ENCODE results near the gene SMYD2.

Gene SMYD2

GRCh38 chr1:214301526-214301925 is 20.6 kb downstream of the SMYD2 start:
- Mint-ChIP-seq H3K9me3 (no peaks in the 10 kb centered on the region), H3K4me1 (peaks cover 9% of the 10 kb centered on the region), H3K36me3 (peaks cover 9% of the 10 kb centered on the region), H3K27ac (no peak overlapping the region), H3K27me3 (no peaks in the 10 kb centered on the region), H3K4me3 (no peak overlapping the region)
- CTCF ChIA-PET, result interaction anchor here (1.0 to 1.9 kb wide), 3 partner anchors 28 to 40 kb away, joined by 3 to 6 read pairs (median 3); no protein-coding TSS in a partner anchor
- DNase-seq, result no peak

GRCh38 chr1:214303141-214303930 is 22.4 kb downstream of the SMYD2 start:
- Mint-ChIP-seq H3K27me3 (no peaks in the 10 kb centered on the region), H3K36me3 (peaks cover 3% of the 10 kb centered on the region), H3K9me3 (no peaks in the 10 kb centered on the region), H3K4me1 (peaks cover 9% of the 10 kb centered on the region), H3K4me3 (no peak overlapping the region), H3K27ac (no peak overlapping the region)
- CTCF ChIA-PET, result interaction anchor here (1.4 to 2.5 kb wide), 3 partner anchors 24 to 42 kb away, joined by 6 read pairs; no protein-coding TSS in a partner anchor
- DNase-seq, result no peak

GRCh38 chr1:214305164-214305751 is 24.3 kb downstream of the SMYD2 start:
- Mint-ChIP-seq H3K9me3 (no peaks in the 10 kb centered on the region), H3K4me3 (no peak overlapping the region), H3K4me1 (peaks cover 20% of the 10 kb centered on the region), H3K27ac (no peak overlapping the region), H3K36me3 (peaks cover 3% of the 10 kb centered on the region), H3K27me3 (no peaks in the 10 kb centered on the region)
- DNase-seq, result no peak
- CTCF ChIA-PET, result interaction anchor here (1.2 to 2.5 kb wide), 2 partner anchors 22 to 32 kb away, joined by 3 to 6 read pairs; no protein-coding TSS in a partner anchor

- Mint-ChIP-seq H3K4me1 (peaks cover 28% of the 10 kb centered on the region), H3K36me3 (peaks cover 3% of the 10 kb centered on the region), H3K27ac (no peak overlapping the region), H3K9me3 (no peaks in the 10 kb centered on the region), H3K27me3 (no peaks in the 10 kb centered on the region), H3K4me3 (no peak overlapping the region)
- CTCF ChIA-PET, result no interaction called here
- DNase-seq, result no peak
Observed at GRCh38 chr1:214306269-214306668, 25.3 kb downstream of the SMYD2 start.

GRCh38 chr1:214310010-214310409 is 29.1 kb downstream of the SMYD2 start:
- H3K4me3 Mint-ChIP-seq, result peak overlapping the region; percentile 8
- no peak for DNase-seq
- no peaks in the 10 kb centered on the region for H3K9me3 Mint-ChIP-seq
- peaks cover 26% of the 10 kb centered on the region for H3K4me1 Mint-ChIP-seq
- no peak overlapping the region for H3K27ac Mint-ChIP-seq
- no peaks in the 10 kb centered on the region for H3K27me3 Mint-ChIP-seq
- H3K36me3 Mint-ChIP-seq, result peaks cover 3% of the 10 kb centered on the region
- CTCF ChIA-PET, result no interaction called here

- H3K36me3 Mint-ChIP-seq, result peaks cover 8% of the 10 kb centered on the region
- H3K27ac Mint-ChIP-seq, result peak overlapping the region; percentile 30
- peak overlapping the region; percentile 53 for H3K4me3 Mint-ChIP-seq
- no peaks in the 10 kb centered on the region for H3K27me3 Mint-ChIP-seq
- CTCF ChIA-PET, result interaction anchor here (1.2 to 5.6 kb wide), 3 partner anchors 20 to 98 kb away, joined by 3 to 34 read pairs (median 17); no protein-coding TSS in a partner anchor
- H3K4me1 Mint-ChIP-seq, result peaks cover 26% of the 10 kb centered on the region
- no peaks in the 10 kb centered on the region for H3K9me3 Mint-ChIP-seq
- DNase-seq, result no peak
Observed at GRCh38 chr1:214310777-214311690, 30.1 kb downstream of the SMYD2 start.

- CTCF ChIA-PET, result interaction anchor here (3.3 to 5.6 kb wide), 2 partner anchors 20 to 51 kb away, joined by 11 to 34 read pairs; no protein-coding TSS in a partner anchor
- Mint-ChIP-seq H3K4me3 (no peak overlapping the region), H3K27ac (no peak overlapping the region), H3K36me3 (peaks cover 9% of the 10 kb centered on the region), H3K27me3 (no peaks in the 10 kb centered on the region), H3K4me1 (peaks cover 26% of the 10 kb centered on the region), H3K9me3 (no peaks in the 10 kb centered on the region)
- DNase-seq, result no peak
Observed at GRCh38 chr1:214312530-214313051, 31.6 kb downstream of the SMYD2 start.

GRCh38 chr1:214314178-214314843 is 33.4 kb downstream of the SMYD2 start:
- CTCF ChIA-PET, result interaction anchor here (1.4 to 5.6 kb wide), 3 partner anchors 14 to 53 kb away, joined by 6 to 34 read pairs (median 11); no protein-coding TSS in a partner anchor
- H3K9me3 Mint-ChIP-seq, result no peaks in the 10 kb centered on the region
- no peak overlapping the region for H3K4me3 Mint-ChIP-seq
- H3K27me3 Mint-ChIP-seq, result no peaks in the 10 kb centered on the region
- peaks cover 24% of the 10 kb centered on the region for H3K4me1 Mint-ChIP-seq
- no peak for DNase-seq
- H3K27ac Mint-ChIP-seq, result no peak overlapping the region
- H3K36me3 Mint-ChIP-seq, result peaks cover 21% of the 10 kb centered on the region

- CTCF ChIA-PET, result interaction anchor here (0.6 to 7.2 kb wide), 3 partner anchors 14 to 105 kb away, joined by 4 to 79 read pairs (median 17); no protein-coding TSS in a partner anchor
- DNase-seq, result no peak
- Mint-ChIP-seq H3K27me3 (no peaks in the 10 kb centered on the region), H3K4me1 (peaks cover 6% of the 10 kb centered on the region), H3K36me3 (peaks cover 27% of the 10 kb centered on the region), H3K27ac (no peak overlapping the region), H3K4me3 (no peak overlapping the region), H3K9me3 (no peaks in the 10 kb centered on the region)
Observed at GRCh38 chr1:214316593-214316992, 35.6 kb downstream of the SMYD2 start.

GRCh38 chr1:214317300-214317699 is 36.3 kb downstream of the SMYD2 start:
- Mint-ChIP-seq H3K36me3 (peaks cover 27% of the 10 kb centered on the region), H3K9me3 (no peaks in the 10 kb centered on the region), H3K27ac (no peak overlapping the region), H3K4me1 (no peaks in the 10 kb centered on the region), H3K4me3 (no peak overlapping the region), H3K27me3 (no peaks in the 10 kb centered on the region)
- CTCF ChIA-PET, result interaction anchor here (1.1 to 7.2 kb wide), 4 partner anchors 9 to 103 kb away, joined by 3 to 79 read pairs (median 10); no protein-coding TSS in a partner anchor
- no peak for DNase-seq

- Mint-ChIP-seq H3K4me3 (no peak overlapping the region), H3K4me1 (no peaks in the 10 kb centered on the region), H3K36me3 (peaks cover 27% of the 10 kb centered on the region), H3K9me3 (no peaks in the 10 kb centered on the region), H3K27me3 (no peaks in the 10 kb centered on the region), H3K27ac (no peak overlapping the region)
- CTCF ChIA-PET, result interaction anchor here (0.9 to 7.2 kb wide), 5 partner anchors 10 to 104 kb away, joined by 3 to 79 read pairs (median 3); no protein-coding TSS in a partner anchor
- DNase-seq, result no peak
Observed at GRCh38 chr1:214317734-214318133, 36.8 kb downstream of the SMYD2 start.

GRCh38 chr1:214318356-214318755 is 37.4 kb downstream of the SMYD2 start:
- DNase-seq, result no peak
- Mint-ChIP-seq H3K36me3 (peaks cover 31% of the 10 kb centered on the region), H3K4me3 (no peak overlapping the region), H3K27ac (no peak overlapping the region), H3K27me3 (no peaks in the 10 kb centered on the region), H3K9me3 (no peaks in the 10 kb centered on the region), H3K4me1 (no peaks in the 10 kb centered on the region)
- CTCF ChIA-PET, result interaction anchor here (0.9 to 7.2 kb wide), 5 partner anchors 11 to 104 kb away, joined by 3 to 79 read pairs (median 3); no protein-coding TSS in a partner anchor

All from activated naive CD4-positive, alpha-beta T cell treated with anti-CD3 and anti-CD28 coated beads, Interleukin-2, amount 10 ng/mL, durations not matched to agents 7 days and 5 days (primary cell).